Measurements from ENCODE around the gene PALLD.
A peak's percentile ranks its signal among the peaks of the same experiment; 100 is the strongest.

GRCh38 chr4:168797194-168797593, 300.3 kb downstream of the PALLD start:
- TF ChIP-seq CTCF (IDR thresholded peaks at IDR 0.05) (no peak), POLR2A (IDR thresholded peaks at IDR 0.05) (no peak), POLR2AphosphoS5 (IDR thresholded peaks at IDR 0.05) (peak; percentile 28)

Measured in gastroesophageal sphincter (tissue), 3 donors.